ENCODE measurements around the gene THADA.

The THADA gene

GRCh38 chr2:43293744-43294695, 301.8 kb downstream of the THADA start:
- Histone ChIP-seq H3K4me3 (ENCODE audit: insufficient read depth, low read length, poor library complexity, severe bottlenecking) (no peak overlapping the region), H3K79me2 (ENCODE audit: insufficient read depth, low read length) (no peaks in the 10 kb centered on the region), H3F3A (ENCODE audit: insufficient read depth) (no peaks in the 10 kb centered on the region), H4K20me1 (ENCODE audit: low read depth, low read length) (no peaks in the 10 kb centered on the region), H3K27me3 (ENCODE audit: low read length) (no peaks in the 10 kb centered on the region), H3K9me3 (ENCODE audit: insufficient read depth, low read length) (no peaks in the 10 kb centered on the region), H3K36me3 (ENCODE audit: low read length) (no peaks in the 10 kb centered on the region), H3K9me2 (replicated peaks; ENCODE audit: insufficient read depth, low read length) (no peaks in the 10 kb centered on the region), H2AFZ (ENCODE audit: low read depth, low read length, severe bottlenecking) (no peak overlapping the region), H3K4me2 (ENCODE audit: low read depth, low read length, poor library complexity, severe bottlenecking) (no peak overlapping the region), H3K9ac (ENCODE audit: low read length) (no peak overlapping the region), H3K27ac (ENCODE audit: low read depth, low read length) (no peak overlapping the region)
- no peak for TF ChIP-seq CTCF (IDR thresholded peaks at IDR 0.05; ENCODE audit: insufficient read depth, low read length, poor library complexity, severe bottlenecking)
- TF ChIP-seq EZH2phosphoT487 (conservative IDR thresholded peaks at IDR 0.05; ENCODE audit: low read length) = no peak

- H2AFZ ChIP-seq (ENCODE audit: low read depth, low read length, severe bottlenecking) = no peak overlapping the region
- H3K4me2 ChIP-seq (ENCODE audit: low read depth, low read length, poor library complexity, severe bottlenecking) = no peak overlapping the region
- no peaks in the 10 kb centered on the region for H3K36me3 ChIP-seq (ENCODE audit: low read length)
- H3K27me3 ChIP-seq (ENCODE audit: low read length) = no peaks in the 10 kb centered on the region
- H3K27ac ChIP-seq (ENCODE audit: low read depth, low read length) = no peak overlapping the region
- H4K20me1 ChIP-seq (ENCODE audit: low read depth, low read length) = no peaks in the 10 kb centered on the region
- no peak overlapping the region for H3K9ac ChIP-seq (ENCODE audit: low read length)
- H3K4me3 ChIP-seq (ENCODE audit: insufficient read depth, low read length, poor library complexity, severe bottlenecking) = no peak overlapping the region
- no peaks in the 10 kb centered on the region for H3K79me2 ChIP-seq (ENCODE audit: insufficient read depth, low read length)
- no peaks in the 10 kb centered on the region for H3K9me2 ChIP-seq (replicated peaks; ENCODE audit: insufficient read depth, low read length)
- H3F3A ChIP-seq (ENCODE audit: insufficient read depth) = no peaks in the 10 kb centered on the region
- TF ChIP-seq CTCF (IDR thresholded peaks at IDR 0.05; ENCODE audit: insufficient read depth, low read length, poor library complexity, severe bottlenecking) (no peak), EZH2phosphoT487 (conservative IDR thresholded peaks at IDR 0.05; ENCODE audit: low read length) (no peak)
- no peaks in the 10 kb centered on the region for H3K9me3 ChIP-seq (ENCODE audit: insufficient read depth, low read length)
Observed at GRCh38 chr2:43292851-43293743, 302.7 kb downstream of the THADA start.

- no peaks in the 10 kb centered on the region for H3K9me2 ChIP-seq (replicated peaks; ENCODE audit: insufficient read depth, low read length)
- no peaks in the 10 kb centered on the region for H3K27me3 ChIP-seq (ENCODE audit: low read length)
- H3K4me3 ChIP-seq (ENCODE audit: insufficient read depth, low read length, poor library complexity, severe bottlenecking) = no peak overlapping the region
- no peak overlapping the region for H3K9ac ChIP-seq (ENCODE audit: low read length)
- no peak overlapping the region for H2AFZ ChIP-seq (ENCODE audit: low read depth, low read length, severe bottlenecking)
- no peak overlapping the region for H3K4me2 ChIP-seq (ENCODE audit: low read depth, low read length, poor library complexity, severe bottlenecking)
- no peak for TF ChIP-seq EZH2phosphoT487 (conservative IDR thresholded peaks at IDR 0.05; ENCODE audit: low read length)
- no peak for TF ChIP-seq CTCF (IDR thresholded peaks at IDR 0.05; ENCODE audit: insufficient read depth, low read length, poor library complexity, severe bottlenecking)
- no peaks in the 10 kb centered on the region for H4K20me1 ChIP-seq (ENCODE audit: low read depth, low read length)
- no peaks in the 10 kb centered on the region for H3F3A ChIP-seq (ENCODE audit: insufficient read depth)
- no peaks in the 10 kb centered on the region for H3K36me3 ChIP-seq (ENCODE audit: low read length)
- H3K9me3 ChIP-seq (ENCODE audit: insufficient read depth, low read length) = no peaks in the 10 kb centered on the region
- no peaks in the 10 kb centered on the region for H3K79me2 ChIP-seq (ENCODE audit: insufficient read depth, low read length)
- H3K27ac ChIP-seq (ENCODE audit: low read depth, low read length) = no peak overlapping the region
Observed at GRCh38 chr2:43292297-43292696, 303.5 kb downstream of the THADA start.
